LNCaP clone FGC (cell line): Measurements from ENCODE around the gene SHTN1.

Experiments used
- DNase-seq: peaks from one replicate; pipeline ENCODE4 v3.0.0-alpha.2; 2011; ENCODE audit warnings: low read depth
- H3K4me3 ChIP-seq: 2 replicates; pipeline ENCODE4 v1.5.1; 2011; ENCODE audit warnings: mild to moderate bottlenecking, low read depth, low read length, control low read depth
- CTCF ChIP-seq: IDR thresholded peaks from 2 replicates; pipeline ENCODE4 v1.5.1; 2012; ENCODE audit warnings: mild to moderate bottlenecking; ENCODE audit not compliant: control insufficient read depth, insufficient read depth; ENCODE audit errors: extremely low read depth

Gene SHTN1

GRCh38 chr10:116952729-116953128 is 52.3 kb downstream of the SHTN1 start:
- no peak for DNase-seq
- H3K4me3 ChIP-seq, result no peak overlapping the region
- TF ChIP-seq CTCF, result no peak

GRCh38 chr10:116948530-116948870 is 56.5 kb downstream of the SHTN1 start:
- no peak overlapping the region for H3K4me3 ChIP-seq
- TF ChIP-seq CTCF, result no peak
- no peak for DNase-seq

- no peak for DNase-seq
- H3K4me3 ChIP-seq, result no peak overlapping the region
- no peak for TF ChIP-seq CTCF
Observed at GRCh38 chr10:116947841-116948529, 57.0 kb downstream of the SHTN1 start.

- no peak overlapping the region for H3K4me3 ChIP-seq
- no peak for DNase-seq
- TF ChIP-seq CTCF, result no peak
Observed at GRCh38 chr10:116944911-116945310, 60.1 kb downstream of the SHTN1 start.

GRCh38 chr10:116931806-116932205 is 73.2 kb downstream of the SHTN1 start:
- no peak overlapping the region for H3K4me3 ChIP-seq
- no peak for TF ChIP-seq CTCF
- no peak for DNase-seq

- TF ChIP-seq CTCF, result no peak
Observed at GRCh38 chr10:116926426-116926825, 78.6 kb downstream of the SHTN1 start.

GRCh38 chr10:116925056-116925455 is 79.9 kb downstream of the SHTN1 start:
- no peak for DNase-seq
- TF ChIP-seq CTCF, result no peak
- no peak overlapping the region for H3K4me3 ChIP-seq

More at GRCh38 chr10:116926426-116926825, 78.6 kb downstream of the SHTN1 start:
- no peak for DNase-seq
- no peak overlapping the region for H3K4me3 ChIP-seq
